RWPE2 (cell line): ENCODE measurements around the gene DTNBP1.

Experiments
- ATAC-seq: fragments of 200-7000 bp; cut with Tn5 transposase; 3 replicates; pipeline ENCODE4 v1.9.1; 2021; ENCODE audit warnings: low read depth
- DNase-seq: peaks from one replicate; pipeline ENCODE4 v3.0.0-alpha.2; 2020; ENCODE audit warnings: low spot score
- H3K27ac ChIP-seq: fragments of 450-650 bp; 2 replicates; pipeline ENCODE4 v1.5.1; 2017; ENCODE audit warnings: mild to moderate bottlenecking; ENCODE audit not compliant: poor library complexity, severe bottlenecking
- H3K27me3 ChIP-seq: fragments of 250-450 bp; sonication (Bioruptor Pico); 2 replicates; pipeline ENCODE4 v1.5.1; 2021; ENCODE audit warnings: mild to moderate bottlenecking, moderate library complexity; ENCODE audit not compliant: insufficient read depth, poor library complexity, severe bottlenecking
- H3K36me3 ChIP-seq: fragments of 250-450 bp; sonication (Bioruptor Pico); 2 replicates; pipeline ENCODE4 v1.5.1; 2020; ENCODE audit warnings: low read depth, mild to moderate bottlenecking, moderate library complexity
- H3K4me1 ChIP-seq: fragments of 250-450 bp; sonication (Bioruptor Pico); 2 replicates; pipeline ENCODE4 v1.5.1; 2021; ENCODE audit warnings: mild to moderate bottlenecking, moderate library complexity; ENCODE audit not compliant: insufficient read depth, poor library complexity, severe bottlenecking
- H3K4me3 ChIP-seq: fragments of 250-450 bp; sonication (Bioruptor Pico); 2 replicates; pipeline ENCODE4 v1.5.1; 2021; ENCODE audit warnings: mild to moderate bottlenecking, moderate library complexity; ENCODE audit not compliant: severe bottlenecking
- H3K9me3 ChIP-seq: fragments of 250-450 bp; sonication (Bioruptor Pico); 2 replicates; pipeline ENCODE4 v1.5.1; 2021; ENCODE audit warnings: mild to moderate bottlenecking, moderate library complexity; ENCODE audit not compliant: severe bottlenecking
- TF ChIP-seq, protein P1 (sequence below): fragments of 450-650 bp; IDR thresholded peaks from one replicate; pipeline ENCODE4 v1.5.1; 2017; ENCODE audit warnings: mild to moderate bottlenecking, moderate library complexity; ENCODE audit not compliant: poor library complexity, severe bottlenecking

The DTNBP1 gene

DNA sequence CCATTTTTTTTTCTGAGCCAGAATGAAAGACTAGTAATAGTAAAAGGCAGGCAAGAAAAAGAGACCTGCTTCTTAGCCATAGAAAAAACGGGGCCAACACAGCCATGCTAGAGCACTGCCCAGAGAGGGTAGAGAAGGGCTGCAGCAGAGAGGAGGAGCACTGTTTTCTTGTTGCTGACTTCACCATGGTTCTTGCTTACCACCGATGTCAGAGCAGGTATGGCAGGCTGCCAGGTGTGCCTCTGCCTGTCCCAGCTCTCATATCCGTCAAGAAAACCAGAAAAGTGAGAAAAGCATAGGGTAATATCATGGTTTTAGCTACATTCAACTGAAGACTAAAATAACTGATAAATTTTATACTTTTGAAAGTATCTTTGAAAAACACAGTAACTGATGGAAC is 60.7 kb downstream of the DTNBP1 start:
- H3K36me3 ChIP-seq: no peaks in the 10 kb centered on the region
- no peak overlapping the region for H3K27ac ChIP-seq
- DNase-seq: no peak
- no peaks in the 10 kb centered on the region for H3K27me3 ChIP-seq
- TF ChIP-seq, protein P1, sequence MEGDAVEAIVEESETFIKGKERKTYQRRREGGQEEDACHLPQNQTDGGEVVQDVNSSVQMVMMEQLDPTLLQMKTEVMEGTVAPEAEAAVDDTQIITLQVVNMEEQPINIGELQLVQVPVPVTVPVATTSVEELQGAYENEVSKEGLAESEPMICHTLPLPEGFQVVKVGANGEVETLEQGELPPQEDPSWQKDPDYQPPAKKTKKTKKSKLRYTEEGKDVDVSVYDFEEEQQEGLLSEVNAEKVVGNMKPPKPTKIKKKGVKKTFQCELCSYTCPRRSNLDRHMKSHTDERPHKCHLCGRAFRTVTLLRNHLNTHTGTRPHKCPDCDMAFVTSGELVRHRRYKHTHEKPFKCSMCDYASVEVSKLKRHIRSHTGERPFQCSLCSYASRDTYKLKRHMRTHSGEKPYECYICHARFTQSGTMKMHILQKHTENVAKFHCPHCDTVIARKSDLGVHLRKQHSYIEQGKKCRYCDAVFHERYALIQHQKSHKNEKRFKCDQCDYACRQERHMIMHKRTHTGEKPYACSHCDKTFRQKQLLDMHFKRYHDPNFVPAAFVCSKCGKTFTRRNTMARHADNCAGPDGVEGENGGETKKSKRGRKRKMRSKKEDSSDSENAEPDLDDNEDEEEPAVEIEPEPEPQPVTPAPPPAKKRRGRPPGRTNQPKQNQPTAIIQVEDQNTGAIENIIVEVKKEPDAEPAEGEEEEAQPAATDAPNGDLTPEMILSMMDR: no peak
- no peak overlapping the region for H3K4me3 ChIP-seq
- no peaks in the 10 kb centered on the region for H3K4me1 ChIP-seq
- ATAC-seq: no peak
- no peaks in the 10 kb centered on the region for H3K9me3 ChIP-seq

DNA sequence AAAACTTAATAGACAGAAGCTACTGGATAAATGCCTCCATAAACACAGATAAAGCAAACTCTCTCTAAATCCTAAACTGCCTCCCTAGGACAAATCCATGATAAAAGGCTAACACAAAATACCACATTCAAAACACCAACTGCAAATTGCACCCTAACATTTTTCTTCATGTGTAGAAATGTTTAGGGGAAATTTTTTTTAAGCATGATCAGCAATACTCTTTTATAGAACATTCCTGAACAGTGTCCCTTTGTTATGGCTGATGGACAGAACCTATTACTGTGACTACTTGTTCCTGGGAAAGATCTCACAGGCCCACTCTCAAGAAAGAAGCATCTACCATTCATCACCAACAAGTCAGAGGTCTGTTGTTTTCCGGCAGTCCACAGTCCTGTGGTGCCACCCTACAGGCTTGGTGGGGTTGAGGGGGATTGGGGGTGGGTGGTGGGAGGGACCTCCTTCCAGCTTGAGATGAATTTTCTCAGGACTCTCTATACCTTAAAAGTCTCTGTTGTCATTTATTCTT is 64.5 kb downstream of the DTNBP1 start:
- ATAC-seq: no peak
- DNase-seq: no peak
- H3K27ac ChIP-seq: no peak overlapping the region
- H3K4me1 ChIP-seq: no peaks in the 10 kb centered on the region
- H3K36me3 ChIP-seq: no peaks in the 10 kb centered on the region
- no peaks in the 10 kb centered on the region for H3K9me3 ChIP-seq
- no peaks in the 10 kb centered on the region for H3K27me3 ChIP-seq
- H3K4me3 ChIP-seq: no peak overlapping the region
- TF ChIP-seq, protein P1: no peak

DNA sequence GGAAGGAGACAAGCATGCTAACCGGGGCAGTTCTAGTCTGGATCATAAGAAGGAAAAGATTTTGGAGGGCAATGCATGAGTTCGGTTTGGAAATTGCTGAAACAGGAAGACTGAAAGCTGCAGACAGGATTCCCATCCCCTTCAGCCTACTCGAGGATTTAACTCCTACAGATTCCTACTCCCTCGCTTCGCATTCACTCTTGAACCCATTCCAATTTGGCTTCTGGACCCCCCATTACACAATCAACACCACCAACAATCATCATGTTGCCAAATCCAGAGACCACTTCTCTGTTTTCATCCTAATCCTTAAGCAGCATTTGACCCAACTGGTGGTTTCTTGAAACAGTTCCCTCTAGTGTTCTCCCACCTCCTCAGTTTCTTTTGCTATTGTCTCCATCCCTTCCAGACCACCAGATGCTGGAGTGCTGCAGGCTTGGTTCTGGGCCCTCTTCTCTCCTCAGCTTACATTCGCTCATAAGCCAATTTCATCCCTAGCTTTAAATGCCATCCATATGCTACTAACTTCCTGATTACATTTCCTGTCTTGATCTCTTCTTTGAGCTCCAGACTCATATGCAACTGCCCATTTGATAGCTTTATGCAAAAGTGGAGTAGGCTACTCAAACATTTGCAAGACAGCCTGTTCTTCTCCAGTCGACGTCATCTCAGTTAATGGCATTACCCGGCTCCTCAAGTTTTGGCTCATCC is 66.5 kb downstream of the DTNBP1 start:
- TF ChIP-seq, protein P1: no peak
- Histone ChIP-seq H3K27ac (no peak overlapping the region), H3K4me1 (no peaks in the 10 kb centered on the region), H3K27me3 (no peaks in the 10 kb centered on the region), H3K9me3 (no peaks in the 10 kb centered on the region), H3K4me3 (no peak overlapping the region), H3K36me3 (no peaks in the 10 kb centered on the region)
- DNase-seq (no peak), ATAC-seq (no peak)

DNA sequence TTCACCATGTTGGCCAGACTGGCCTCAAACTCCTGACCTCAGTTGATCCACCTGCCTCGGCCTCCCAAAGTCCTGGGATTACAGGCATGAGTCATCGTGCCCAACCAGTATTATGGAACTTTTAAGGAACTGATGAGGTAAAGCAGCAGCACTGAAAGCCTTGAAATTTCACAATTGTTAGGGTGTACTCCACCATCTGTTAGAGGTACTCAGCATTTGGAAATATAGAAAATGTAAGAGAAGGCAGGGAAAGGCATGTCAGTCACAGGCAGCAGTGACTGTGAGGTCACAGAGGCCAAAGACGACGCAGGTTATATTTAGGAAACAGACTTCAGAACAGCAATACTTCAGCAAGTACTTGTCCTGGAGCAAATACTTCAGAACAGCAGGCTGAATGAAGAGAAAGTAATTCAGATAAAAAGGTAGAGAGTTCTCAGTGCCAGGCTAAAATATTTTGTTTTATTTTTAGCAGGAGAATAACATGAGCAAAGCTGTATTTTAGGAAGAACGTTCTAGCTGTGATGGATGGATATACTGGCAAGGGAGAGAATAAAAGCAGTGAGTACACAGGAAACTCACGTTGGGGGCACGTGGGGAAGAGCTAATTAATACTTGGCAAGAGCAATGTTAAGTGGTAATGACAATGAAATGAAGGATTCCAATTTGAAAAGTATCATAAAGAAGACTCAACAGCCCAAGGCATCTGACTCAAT is 67.2 kb downstream of the DTNBP1 start:
- no peaks in the 10 kb centered on the region for H3K9me3 ChIP-seq
- no peaks in the 10 kb centered on the region for H3K36me3 ChIP-seq
- no peaks in the 10 kb centered on the region for H3K27me3 ChIP-seq
- DNase-seq (no peak), ATAC-seq (no peak)
- no peaks in the 10 kb centered on the region for H3K4me1 ChIP-seq
- no peak overlapping the region for H3K4me3 ChIP-seq
- TF ChIP-seq, protein P1: no peak
- no peak overlapping the region for H3K27ac ChIP-seq
